DND-41 (cell line): ENCODE results near the gene ACSL1.

ENCODE experiments used
- ATAC-seq: fragments of 200-7000 bp; cut with Tn5 transposase; 3 replicates; pipeline ENCODE4 v1.9.1; 2021; ENCODE audit warnings: low read depth; ENCODE audit not compliant: insufficient read depth
- DNase-seq: peaks from one replicate; pipeline ENCODE4 v3.0.0-alpha.2; 2020
- H2AFZ ChIP-seq: 2 replicates; pipeline ENCODE4 v1.6.0; 2012; ENCODE audit warnings: low read depth, low read length
- H3K27ac ChIP-seq: 2 replicates; pipeline ENCODE4 v1.5.1; 2012; ENCODE audit warnings: low read length, inconsistent platforms
- H3K27me3 ChIP-seq: fragments of 200-600 bp; sonication (generic); 2 replicates; pipeline ENCODE4 v1.6.0; 2012; ENCODE audit warnings: low read length, mild to moderate bottlenecking, inconsistent platforms; ENCODE audit not compliant: insufficient read depth, poor library complexity
- H3K36me3 ChIP-seq: 2 replicates; pipeline ENCODE4 v1.5.1; 2012; ENCODE audit warnings: low read length, inconsistent platforms; ENCODE audit not compliant: insufficient read depth
- H3K4me1 ChIP-seq: 2 replicates; pipeline ENCODE4 v1.5.1; 2012; ENCODE audit warnings: mild to moderate bottlenecking, low read length; ENCODE audit not compliant: insufficient read depth
- H3K4me2 ChIP-seq: 2 replicates; pipeline ENCODE4 v1.6.0; 2012; ENCODE audit warnings: mild to moderate bottlenecking, moderate library complexity, low read length, inconsistent platforms; ENCODE audit not compliant: insufficient read depth
- H3K4me3 ChIP-seq, 2 experiments: fragments of 200-600 bp in 1 of 2; shearing (Covaris generic) in 1 of 2; 2 replicates each; pipeline ENCODE4 v1.5.1; 2012 to 2016; ENCODE audit warnings: inconsistent platforms in 2 of 2, low read length in 2 of 2, mild to moderate bottlenecking in 2 of 2, low read depth in 1 of 2, moderate library complexity in 1 of 2
- H3K79me2 ChIP-seq: 2 replicates; pipeline ENCODE4 v1.6.0; 2012; ENCODE audit warnings: low read length, inconsistent platforms; ENCODE audit not compliant: insufficient read depth
- H3K9ac ChIP-seq: 2 replicates; pipeline ENCODE4 v1.6.0; 2012; ENCODE audit warnings: low read depth, mild to moderate bottlenecking, inconsistent platforms, low read length, moderate library complexity
- H3K9me3 ChIP-seq: 2 replicates; pipeline ENCODE4 v1.5.1; 2012; ENCODE audit warnings: low read length, moderate library complexity, mild to moderate bottlenecking, inconsistent platforms; ENCODE audit not compliant: insufficient read depth, severe bottlenecking
- H4K20me1 ChIP-seq: 2 replicates; pipeline ENCODE4 v1.6.0; 2012; ENCODE audit warnings: low read length; ENCODE audit not compliant: insufficient read depth
- CTCF ChIP-seq: IDR thresholded peaks from 2 replicates; pipeline ENCODE4 v1.5.1; 2012; ENCODE audit warnings: borderline replicate concordance, low read length, moderate library complexity, mild to moderate bottlenecking; ENCODE audit not compliant: poor library complexity, severe bottlenecking; ENCODE audit errors: extremely low read depth
- EZH2 ChIP-seq: IDR thresholded peaks from 3 replicates; pipeline ENCODE4 v1.6.1; 2012; ENCODE audit warnings: borderline replicate concordance, low read depth, mild to moderate bottlenecking, moderate library complexity, low read length, inconsistent platforms; ENCODE audit not compliant: severe bottlenecking

The ACSL1 gene

GRCh38 chr4:184731056-184731455 lies 94.7 kb downstream of the ACSL1 start:
- Histone ChIP-seq H3K9me3 (no peaks in the 10 kb centered on the region), H3K4me1 (peaks cover 51% of the 10 kb centered on the region), H4K20me1 (peaks cover 57% of the 10 kb centered on the region), H3K27me3 (no peaks in the 10 kb centered on the region), H3K79me2 (peaks cover 75% of the 10 kb centered on the region), H3K4me3 (no peak overlapping the region), H2AFZ (no peak overlapping the region), H3K27ac (no peak overlapping the region), H3K4me2 (peak overlapping the region; percentile 92), H3K36me3 (peaks cover 63% of the 10 kb centered on the region), H3K9ac (peak overlapping the region; percentile 99)
- ATAC-seq, result no peak
- TF ChIP-seq CTCF, result no peak
- no peak for TF ChIP-seq EZH2
- DNase-seq, result no peak

- Histone ChIP-seq H3K9me3 (no peaks in the 10 kb centered on the region), H3K79me2 (peaks cover 86% of the 10 kb centered on the region), H3K4me2 (peak overlapping the region; percentile 92; the same call in 1 of the 2 replicates), H3K27me3 (no peaks in the 10 kb centered on the region), H3K9ac (no peak overlapping the region), H3K4me3 (no peak overlapping the region), H3K4me1 (peaks cover 49% of the 10 kb centered on the region), H4K20me1 (peaks cover 62% of the 10 kb centered on the region), H3K27ac (no peak overlapping the region), H2AFZ (no peak overlapping the region), H3K36me3 (peaks cover 74% of the 10 kb centered on the region)
- no peak for DNase-seq
- TF ChIP-seq EZH2, result no peak
- TF ChIP-seq CTCF, result no peak
- no peak for ATAC-seq
These were observed 95.8 kb downstream of the ACSL1 start for GRCh38 chr4:184729946-184730345.

GRCh38 chr4:184728858-184729257 lies 96.9 kb downstream of the ACSL1 start:
- DNase-seq, result no peak
- Histone ChIP-seq H3K27me3 (no peaks in the 10 kb centered on the region), H3K4me3 (no peak overlapping the region), H3K79me2 (peaks cover 95% of the 10 kb centered on the region), H4K20me1 (peaks cover 65% of the 10 kb centered on the region), H2AFZ (no peak overlapping the region), H3K36me3 (peaks cover 84% of the 10 kb centered on the region), H3K4me1 (peaks cover 42% of the 10 kb centered on the region), H3K4me2 (no peak overlapping the region), H3K9ac (no peak overlapping the region), H3K9me3 (no peaks in the 10 kb centered on the region), H3K27ac (no peak overlapping the region)
- TF ChIP-seq EZH2, result no peak
- TF ChIP-seq CTCF, result no peak
- no peak for ATAC-seq

- ATAC-seq, result no peak
- Histone ChIP-seq H3K27ac (no peak overlapping the region), H3K9me3 (no peaks in the 10 kb centered on the region), H3K79me2 (peaks cover 91% of the 10 kb centered on the region), H3K27me3 (no peaks in the 10 kb centered on the region), H3K36me3 (peaks cover 89% of the 10 kb centered on the region), H3K4me2 (no peak overlapping the region), H3K9ac (no peak overlapping the region), H3K4me1 (peaks cover 35% of the 10 kb centered on the region), H3K4me3 (no peak overlapping the region), H2AFZ (no peak overlapping the region), H4K20me1 (peaks cover 61% of the 10 kb centered on the region)
- TF ChIP-seq EZH2 (no peak), CTCF (no peak)
- DNase-seq, result no peak
These were observed 98.3 kb downstream of the ACSL1 start for GRCh38 chr4:184727430-184727829.
